ENCODE results near the gene PARD3B.

PARD3B gene

DNA sequence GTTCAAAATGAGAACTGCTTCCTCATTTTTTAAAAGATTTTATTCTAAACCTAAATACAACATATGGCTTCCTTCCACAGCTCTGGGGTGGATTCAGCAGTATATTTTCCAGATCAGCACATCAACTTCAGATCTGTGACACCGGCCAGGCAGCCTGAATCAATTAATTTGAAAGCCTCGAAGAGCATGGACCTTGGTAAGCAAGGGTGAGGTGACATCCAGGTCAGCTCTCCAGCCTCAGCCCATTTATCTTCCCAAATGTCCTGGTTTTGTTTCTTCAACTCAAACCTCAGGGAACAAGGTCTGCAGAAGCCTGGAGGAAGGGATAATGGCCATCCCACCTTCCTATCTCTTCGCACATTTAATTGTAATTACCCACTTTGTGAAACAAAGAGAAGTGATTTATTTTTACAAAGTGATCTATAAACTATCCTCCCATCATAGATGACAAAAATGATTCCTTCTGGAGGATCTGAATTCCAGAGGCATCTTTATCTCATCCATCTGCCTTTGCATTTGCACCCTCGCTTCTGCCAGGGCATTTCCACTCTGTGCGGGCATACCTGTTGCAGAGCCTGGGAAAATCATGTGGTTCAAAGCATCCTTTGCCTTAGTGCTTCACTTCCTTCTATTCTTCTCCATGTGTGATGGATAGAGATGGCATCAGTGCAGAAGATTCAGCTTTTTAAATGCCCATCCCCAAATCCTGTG, 648.0 kb downstream of the PARD3B start:
- H3K4me3 ChIP-seq (ENCODE audit: low read length) = no peak overlapping the region
- no peak for DNase-seq (ENCODE audit: low read depth)
- TF ChIP-seq, protein P1, sequence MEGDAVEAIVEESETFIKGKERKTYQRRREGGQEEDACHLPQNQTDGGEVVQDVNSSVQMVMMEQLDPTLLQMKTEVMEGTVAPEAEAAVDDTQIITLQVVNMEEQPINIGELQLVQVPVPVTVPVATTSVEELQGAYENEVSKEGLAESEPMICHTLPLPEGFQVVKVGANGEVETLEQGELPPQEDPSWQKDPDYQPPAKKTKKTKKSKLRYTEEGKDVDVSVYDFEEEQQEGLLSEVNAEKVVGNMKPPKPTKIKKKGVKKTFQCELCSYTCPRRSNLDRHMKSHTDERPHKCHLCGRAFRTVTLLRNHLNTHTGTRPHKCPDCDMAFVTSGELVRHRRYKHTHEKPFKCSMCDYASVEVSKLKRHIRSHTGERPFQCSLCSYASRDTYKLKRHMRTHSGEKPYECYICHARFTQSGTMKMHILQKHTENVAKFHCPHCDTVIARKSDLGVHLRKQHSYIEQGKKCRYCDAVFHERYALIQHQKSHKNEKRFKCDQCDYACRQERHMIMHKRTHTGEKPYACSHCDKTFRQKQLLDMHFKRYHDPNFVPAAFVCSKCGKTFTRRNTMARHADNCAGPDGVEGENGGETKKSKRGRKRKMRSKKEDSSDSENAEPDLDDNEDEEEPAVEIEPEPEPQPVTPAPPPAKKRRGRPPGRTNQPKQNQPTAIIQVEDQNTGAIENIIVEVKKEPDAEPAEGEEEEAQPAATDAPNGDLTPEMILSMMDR (conservative IDR thresholded peaks at IDR 0.05; ENCODE audit: low read depth, low read length) = no peak

- H3K4me3 ChIP-seq (ENCODE audit: low read length) = no peak overlapping the region
- TF ChIP-seq, protein P1 (conservative IDR thresholded peaks at IDR 0.05; ENCODE audit: low read depth, low read length) = no peak
- no peak for DNase-seq (ENCODE audit: low read depth)
Observed at GRCh38 chr2:205193836-205194228, 648.6 kb downstream of the PARD3B start.

DNA sequence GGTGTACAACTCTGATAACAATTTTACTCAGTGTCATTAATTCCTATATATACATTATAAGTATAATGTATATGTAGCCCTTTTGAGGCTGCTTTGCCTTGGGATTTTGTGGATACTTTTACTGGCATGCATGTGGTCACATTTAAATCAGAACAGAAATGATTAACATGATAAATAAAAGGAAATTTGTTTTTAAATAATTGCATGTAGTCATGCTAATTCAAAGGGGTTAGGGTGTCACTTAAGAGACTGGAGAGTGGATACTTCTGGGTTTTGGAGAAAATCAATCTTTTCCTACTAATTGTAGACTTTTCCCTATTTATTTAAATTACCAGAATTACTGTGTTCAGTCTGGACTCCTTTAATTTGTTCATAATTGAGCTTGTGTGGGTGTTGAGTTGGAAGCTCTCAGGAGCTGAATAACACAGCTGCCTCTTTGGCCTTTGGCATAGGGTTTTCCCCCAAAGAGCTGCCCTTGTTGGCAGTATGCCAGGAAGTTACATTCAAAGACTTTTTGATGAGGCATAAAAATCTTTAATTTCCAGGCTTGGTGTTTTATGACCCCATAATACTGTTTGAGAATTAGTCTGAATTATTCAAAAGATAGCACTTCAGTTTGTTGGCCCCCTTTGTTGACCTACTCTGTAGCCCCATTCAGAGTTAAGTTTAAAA, 652.3 kb downstream of the PARD3B start:
- DNase-seq (ENCODE audit: low read depth) = no peak
- no peak overlapping the region for H3K4me3 ChIP-seq (ENCODE audit: low read length)
- TF ChIP-seq, protein P1 (conservative IDR thresholded peaks at IDR 0.05; ENCODE audit: low read depth, low read length) = no peak

GRCh38 chr2:205198140-205198525, 652.9 kb downstream of the PARD3B start:
- DNase-seq (ENCODE audit: low read depth) = no peak
- TF ChIP-seq, protein P1 (conservative IDR thresholded peaks at IDR 0.05; ENCODE audit: low read depth, low read length) = no peak
- no peak overlapping the region for H3K4me3 ChIP-seq (ENCODE audit: low read length)

DNA sequence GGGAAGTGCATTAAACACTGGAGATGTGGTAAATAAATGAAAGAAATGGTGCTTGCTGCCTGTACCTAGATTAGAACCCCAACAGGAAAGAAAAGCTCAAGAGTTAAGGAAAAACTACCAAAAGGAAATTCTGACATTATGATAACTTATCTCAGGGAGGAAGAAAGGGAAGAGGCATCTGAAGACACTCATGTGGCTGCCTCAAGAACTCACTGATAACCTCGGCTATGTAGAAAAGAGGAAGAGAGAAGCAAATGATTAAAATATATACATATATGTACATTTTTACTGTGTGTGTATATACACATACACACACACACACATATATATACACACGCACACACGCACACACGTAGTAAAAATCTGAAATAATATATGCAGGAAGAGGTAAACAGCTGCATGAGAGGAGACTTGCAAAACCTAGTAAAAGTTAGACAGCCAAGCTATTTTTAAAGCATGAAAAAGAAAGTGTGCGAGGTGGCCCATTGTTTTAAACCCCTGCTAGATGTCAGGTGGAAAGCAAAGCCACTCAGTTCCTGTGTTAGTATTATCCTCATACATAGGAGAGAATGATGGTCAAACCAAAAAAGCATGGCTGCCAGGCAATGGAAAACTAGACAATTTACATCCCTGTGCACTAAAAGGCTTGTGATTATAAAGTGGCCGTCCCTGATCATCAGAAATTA, 654.0 kb downstream of the PARD3B start:
- no peak for DNase-seq (ENCODE audit: low read depth)
- no peak overlapping the region for H3K4me3 ChIP-seq (ENCODE audit: low read length)
- TF ChIP-seq, protein P1 (conservative IDR thresholded peaks at IDR 0.05; ENCODE audit: low read depth, low read length) = no peak

GRCh38 chr2:205210494-205210893, 665.2 kb downstream of the PARD3B start:
- no peak for DNase-seq (ENCODE audit: low read depth)
- TF ChIP-seq, protein P1 (conservative IDR thresholded peaks at IDR 0.05; ENCODE audit: low read depth, low read length) = no peak
- no peak overlapping the region for H3K4me3 ChIP-seq (ENCODE audit: low read length)

Data from retinal pigment epithelial cell (primary cell).